NCI-H510A (cell line): ENCODE data around the gene LAPTM5.
"Not testable (repeated sequence)": the region's sequence is repeated elsewhere in the genome, so short reads cannot be mapped to it uniquely, and the experiment has no call there.

Source experiments
- DNase-seq: peaks from one replicate; lab custom pipeline; 2025; lab: John Stamatoyannopoulos, UW

Gene LAPTM5

GRCh38 chr1:30770150-30770549 lies 12.6 kb upstream of the LAPTM5 start:
- no peak for DNase-seq

GRCh38 chr1:30768830-30769718 lies 11.5 kb upstream of the LAPTM5 start:
- no peak for DNase-seq

GRCh38 chr1:30768159-30768829 lies 10.7 kb upstream of the LAPTM5 start:
- DNase-seq: no peak

GRCh38 chr1:30766948-30767347 lies 9.4 kb upstream of the LAPTM5 start:
- not testable (repeated sequence) for DNase-seq

- DNase-seq: no peak
Measured at GRCh38 chr1:30765556-30766434, 8.2 kb upstream of the LAPTM5 start.

- DNase-seq: no peak
Measured at GRCh38 chr1:30764939-30765555, 7.5 kb upstream of the LAPTM5 start.

GRCh38 chr1:30764396-30764795 lies 6.8 kb upstream of the LAPTM5 start:
- no peak for DNase-seq

GRCh38 chr1:30763651-30764248 lies 6.2 kb upstream of the LAPTM5 start:
- DNase-seq: no peak

- no peak for DNase-seq
Measured at GRCh38 chr1:30762930-30763650, 5.5 kb upstream of the LAPTM5 start.

GRCh38 chr1:30762152-30762929 lies 4.8 kb upstream of the LAPTM5 start:
- no peak for DNase-seq

- DNase-seq: no peak
Measured at GRCh38 chr1:30761381-30762151, 4.0 kb upstream of the LAPTM5 start.

- no peak for DNase-seq
Measured at GRCh38 chr1:30760596-30761324, 3.2 kb upstream of the LAPTM5 start.

- no peak for DNase-seq
Measured at GRCh38 chr1:30759718-30760281, 2.2 kb upstream of the LAPTM5 start.

GRCh38 chr1:30758785-30759380 lies 1.3 kb upstream of the LAPTM5 start:
- no peak for DNase-seq

- no peak for DNase-seq
Measured at GRCh38 chr1:30758121-30758688, 631 bp upstream of the LAPTM5 start.

- DNase-seq: no peak
Measured at GRCh38 chr1:30756545-30757351, 826 bp downstream of the LAPTM5 start.

GRCh38 chr1:30756206-30756544 lies 1.4 kb downstream of the LAPTM5 start:
- DNase-seq: no peak
